Left ventricle myocardium inferior (tissue), 1 donor: ENCODE results near the gene DCAF7. TPM values are rescaled to one million over a fixed set of nuclear protein-coding genes. Genes with fewer than 3 reads are reported as not detected.

Experiments
- DNase-seq: peaks from one replicate; pipeline ENCODE4 v3.0.0-alpha.2; 2020
- H3K27ac ChIP-seq: fragments of 200-600 bp; replicated peaks from 2 replicates; pipeline ENCODE4 v1.8.0; 2021
- H3K27me3 ChIP-seq: fragments of 200-600 bp; 2 replicates; pipeline ENCODE4 v1.8.0; 2021; ENCODE audit warnings: low read depth
- H3K36me3 ChIP-seq: fragments of 200-600 bp; 2 replicates; pipeline ENCODE4 v1.8.0; 2021
- H3K4me1 ChIP-seq: fragments of 200-600 bp; 2 replicates; pipeline ENCODE4 v1.8.0; 2021
- H3K4me3 ChIP-seq: fragments of 200-600 bp; 2 replicates; pipeline ENCODE4 v1.8.0; 2021; ENCODE audit warnings: mild to moderate bottlenecking, moderate library complexity
- H3K9me3 ChIP-seq: fragments of 200-600 bp; replicated peaks from 2 replicates; pipeline ENCODE4 v1.8.0; 2021
- CTCF ChIP-seq: fragments of 200-600 bp; IDR thresholded peaks from 2 replicates; pipeline ENCODE4 v1.8.0; 2021; ENCODE audit warnings: antibody characterized with exemption, mild to moderate bottlenecking, borderline replicate concordance
- intact Hi-C: fragments of 100-400 bp; cut with micrococcal nuclease; formaldehyde crosslinking; loops from one replicate; pipeline ENCODE4 v1.11.0; 2022
- total RNA-seq: library from RNA; stranded (reverse); fragmentation: NEBNext Ultra II Directional; extraction: Animal tissue kit (Norgen Biotek cat#: 25700); gene quantifications from one replicate; pipeline ENCODE4 v1.2.1, GENCODE V29; 2021
- donor health status: DM: no; HTN: yes; CAD: no; lungs with severe emphysema.

DCAF7 gene
- total RNA-seq, 1 donor from 2014 or later: 45.7 TPM

GRCh38 chr17:63561819-63562218 lies 11.5 kb downstream of the DCAF7 start:
- no peak overlapping the region for H3K4me3 ChIP-seq
- no peaks in the 10 kb centered on the region for H3K27me3 ChIP-seq
- peaks cover 16% of the 10 kb centered on the region for H3K4me1 ChIP-seq
- TF ChIP-seq CTCF: no peak
- no peaks in the 10 kb centered on the region for H3K36me3 ChIP-seq
- H3K9me3 ChIP-seq: no peaks in the 10 kb centered on the region
- intact Hi-C loops: no loop called here
- no peak overlapping the region for H3K27ac ChIP-seq
- DNase-seq: no peak

GRCh38 chr17:63563339-63563738 lies 13.1 kb downstream of the DCAF7 start:
- Histone ChIP-seq H3K27ac (no peak overlapping the region), H3K4me3 (no peak overlapping the region), H3K36me3 (no peaks in the 10 kb centered on the region), H3K9me3 (no peaks in the 10 kb centered on the region), H3K4me1 (peaks cover 21% of the 10 kb centered on the region), H3K27me3 (no peaks in the 10 kb centered on the region)
- no peak for TF ChIP-seq CTCF
- intact Hi-C loops: no loop called here
- no peak for DNase-seq

GRCh38 chr17:63564562-63564961 lies 14.3 kb downstream of the DCAF7 start:
- Histone ChIP-seq H3K27ac (no peak overlapping the region), H3K4me1 (peaks cover 26% of the 10 kb centered on the region), H3K4me3 (no peak overlapping the region), H3K36me3 (no peaks in the 10 kb centered on the region), H3K27me3 (no peaks in the 10 kb centered on the region), H3K9me3 (no peaks in the 10 kb centered on the region)
- DNase-seq: no peak
- no peak for TF ChIP-seq CTCF
- intact Hi-C loops: no loop called here

GRCh38 chr17:63567229-63567628 lies 17.0 kb downstream of the DCAF7 start:
- intact Hi-C loops: no loop called here
- Histone ChIP-seq H3K4me3 (no peak overlapping the region), H3K27ac (no peak overlapping the region), H3K9me3 (no peaks in the 10 kb centered on the region), H3K27me3 (no peaks in the 10 kb centered on the region), H3K4me1 (peaks cover 23% of the 10 kb centered on the region), H3K36me3 (no peaks in the 10 kb centered on the region)
- TF ChIP-seq CTCF: no peak
- no peak for DNase-seq

- Histone ChIP-seq H3K9me3 (no peaks in the 10 kb centered on the region), H3K4me1 (peaks cover 16% of the 10 kb centered on the region), H3K4me3 (no peak overlapping the region), H3K36me3 (no peaks in the 10 kb centered on the region), H3K27ac (no peak overlapping the region), H3K27me3 (no peaks in the 10 kb centered on the region)
- DNase-seq: no peak
- no peak for TF ChIP-seq CTCF
- intact Hi-C loops: no loop called here
Observed at GRCh38 chr17:63568563-63568962, 18.3 kb downstream of the DCAF7 start.
